Adrenal gland (tissue), 12 donors: Measurements from ENCODE around the gene GATAD2B. TPM values are rescaled to one million over a fixed set of nuclear protein-coding genes. Genes with fewer than 3 reads are reported as not detected.

Experiments used
- DNase-seq, 7 donors: peaks; one replicate each; pipeline ENCODE4 v3.0.0-alpha.2; 2019 to 2020
- H3K27ac ChIP-seq, 5 donors: fragments of 200-600 bp; sonication (generic) in 4 of 5; 1 replicate in 3 of 5; 2 replicates in 2 of 5; pipeline versions ENCODE4 v1.5.1 to v1.8.0; 2016 to 2020; ENCODE audit warnings: mild to moderate bottlenecking in 1 of 5
- H3K27me3 ChIP-seq: fragments of 200-600 bp; 2 replicates; pipeline ENCODE4 v1.8.0; 2021
- H3K36me3 ChIP-seq, 2 donors: fragments of 200-600 bp; replicated peaks in 1 of 2; 1 replicate in 1 of 2; 2 replicates in 1 of 2; pipeline versions ENCODE4 v1.5.1 to v1.8.0; 2018 to 2022
- H3K4me1 ChIP-seq, 2 donors: fragments of 200-600 bp; replicated peaks in 1 of 2; 1 replicate in 1 of 2; 2 replicates in 1 of 2; pipeline versions ENCODE4 v1.5.1 to v1.8.0; 2018 to 2021
- H3K4me3 ChIP-seq, 4 donors: fragments of 200-600 bp; sonication (generic) in 3 of 4; one replicate each; pipeline ENCODE4 v1.5.1; 2016 to 2018
- H3K9me3 ChIP-seq, 3 donors: fragments of 200-600 bp; sonication (generic) in 1 of 3; replicated peaks in 1 of 3; 1 replicate in 2 of 3; 2 replicates in 1 of 3; pipeline versions ENCODE4 v1.5.1 to v1.8.0; 2016 to 2021
- POLR2A ChIP-seq, 2 donors: fragments of 450-650 bp; IDR thresholded peaks; one replicate each; pipeline ENCODE4 v1.6.1; 2017; ENCODE audit warnings: antibody characterized with exemption in 2 of 2, mild to moderate bottlenecking in 2 of 2, moderate library complexity in 1 of 2
- WGBS, 4 donors: extraction: QIAGEN DNeasy Blood & Tissue Kit in 2 of 4; methylation state at CpG; one replicate each; pipeline versions ENCODE4 v1.1.5 to v1.1.7; 2013 to 2017; 5-methylcytosine and 5-hydroxymethylcytosine counted together
- intact Hi-C, 2 donors: fragments of 100-400 bp; cut with DNase I; formaldehyde crosslinking; loops; one replicate each; pipeline versions ENCODE4 v1.14.1 to v1.15.0; 2022 to 2023
- polyA plus RNA-seq, 3 donors: library from polyadenylated mRNA; stranded (reverse); fragments of 200-250 nt in 2 of 3; fragments of 350-450 nt in 1 of 3; fragmentation: Illumina TruSeq in 1 of 3; extraction: RNeasy Lipid Tissue Mini Kit (QIAGEN cat#74804) in 1 of 3; gene quantifications; one replicate each; pipeline ENCODE4 v1.2.3, GENCODE V29; 2013 to 2014
- total RNA-seq, 9 donors: library from RNA; depleted of rRNA in 4 of 9; stranded (reverse); fragments of >200 nt in 4 of 9; fragments of 120-200 nt in 1 of 9; fragmentation: NEBNext Ultra II Directional in 1 of 9; extraction: Animal tissue kit (Norgen Biotek cat#: 25700) in 1 of 9; gene quantifications; one replicate each; pipeline versions ENCODE4 v1.1.0 to v1.2.4, GENCODE V29; 2013 to 2023
- TF ChIP-seq, protein P1 (sequence below), 6 experiments: fragments of 450-650 bp in 4 of 6; fragments of 200-600 bp in 2 of 6; sonication (generic) in 1 of 6; IDR thresholded peaks; 1 replicate in 5 of 6; 2 replicates in 1 of 6; pipeline versions ENCODE4 v1.5.1 to v1.8.0; 2016 to 2021; ENCODE audit warnings: antibody characterized with exemption in 6 of 6, mild to moderate bottlenecking in 2 of 6, moderate library complexity in 1 of 6
- donor health status: healthy with polysubstance abuse.
- donor health status: Bipolar disorder and iron deficiency.
- donor health status: DM: yes; HTN: yes; CAD: no.
- donor health status: DM: no; HTN: no; CAD: no.
- donor health status: DM: no; HTN: no; CAD: no.
- donor health status: DM: yes; HTN: yes; CAD: no.

Gene GATAD2B
- total and polyA plus RNA-seq, 12 donors = 3.0 to 43.3 (median 16.6) TPM

DNA sequence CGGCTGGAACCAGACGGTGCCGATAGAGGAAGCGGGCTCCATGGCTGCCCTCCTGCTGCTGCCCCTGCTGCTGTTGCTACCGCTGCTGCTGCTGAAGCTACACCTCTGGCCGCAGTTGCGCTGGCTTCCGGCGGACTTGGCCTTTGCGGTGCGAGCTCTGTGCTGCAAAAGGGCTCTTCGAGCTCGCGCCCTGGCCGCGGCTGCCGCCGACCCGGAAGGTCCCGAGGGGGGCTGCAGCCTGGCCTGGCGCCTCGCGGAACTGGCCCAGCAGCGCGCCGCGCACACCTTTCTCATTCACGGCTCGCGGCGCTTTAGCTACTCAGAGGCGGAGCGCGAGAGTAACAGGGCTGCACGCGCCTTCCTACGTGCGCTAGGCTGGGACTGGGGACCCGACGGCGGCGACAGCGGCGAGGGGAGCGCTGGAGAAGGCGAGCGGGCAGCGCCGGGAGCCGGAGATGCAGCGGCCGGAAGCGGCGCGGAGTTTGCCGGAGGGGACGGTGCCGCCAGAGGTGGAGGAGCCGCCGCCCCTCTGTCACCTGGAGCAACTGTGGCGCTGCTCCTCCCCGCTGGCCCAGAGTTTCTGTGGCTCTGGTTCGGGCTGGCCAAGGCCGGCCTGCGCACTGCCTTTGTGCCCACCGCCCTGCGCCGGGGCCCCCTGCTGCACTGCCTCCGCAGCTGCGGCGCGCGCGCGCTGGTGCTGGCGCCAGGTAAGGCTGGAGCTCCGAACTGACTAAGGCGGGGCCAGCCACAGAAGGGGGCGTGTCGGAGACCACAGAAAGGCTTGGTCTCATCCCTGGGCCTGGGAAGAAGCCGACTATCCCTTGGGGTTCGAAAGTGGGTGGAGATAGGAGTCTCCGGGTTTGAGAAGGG is 147.1 kb downstream of the GATAD2B start:
- intact Hi-C loops = loop anchor here in 1 of 2 donors (10.0 kb wide), 2 partner anchors 101 to 201 kb away; partner anchors contain the start of genes ILF2 and NPR1
- TF ChIP-seq POLR2A (IDR thresholded peaks at IDR 0.05) = peak in 1 of 2 donors; percentile 48
- TF ChIP-seq, protein P1, sequence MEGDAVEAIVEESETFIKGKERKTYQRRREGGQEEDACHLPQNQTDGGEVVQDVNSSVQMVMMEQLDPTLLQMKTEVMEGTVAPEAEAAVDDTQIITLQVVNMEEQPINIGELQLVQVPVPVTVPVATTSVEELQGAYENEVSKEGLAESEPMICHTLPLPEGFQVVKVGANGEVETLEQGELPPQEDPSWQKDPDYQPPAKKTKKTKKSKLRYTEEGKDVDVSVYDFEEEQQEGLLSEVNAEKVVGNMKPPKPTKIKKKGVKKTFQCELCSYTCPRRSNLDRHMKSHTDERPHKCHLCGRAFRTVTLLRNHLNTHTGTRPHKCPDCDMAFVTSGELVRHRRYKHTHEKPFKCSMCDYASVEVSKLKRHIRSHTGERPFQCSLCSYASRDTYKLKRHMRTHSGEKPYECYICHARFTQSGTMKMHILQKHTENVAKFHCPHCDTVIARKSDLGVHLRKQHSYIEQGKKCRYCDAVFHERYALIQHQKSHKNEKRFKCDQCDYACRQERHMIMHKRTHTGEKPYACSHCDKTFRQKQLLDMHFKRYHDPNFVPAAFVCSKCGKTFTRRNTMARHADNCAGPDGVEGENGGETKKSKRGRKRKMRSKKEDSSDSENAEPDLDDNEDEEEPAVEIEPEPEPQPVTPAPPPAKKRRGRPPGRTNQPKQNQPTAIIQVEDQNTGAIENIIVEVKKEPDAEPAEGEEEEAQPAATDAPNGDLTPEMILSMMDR (IDR thresholded peaks at IDR 0.05) = no peak
- H3K36me3 ChIP-seq = peaks cover 0 to 22% of the 10 kb centered on the region in 2 donors
- no peaks in the 10 kb centered on the region for H3K9me3 ChIP-seq
- DNase-seq = peak in 5 of 7 donors; percentile 44 to 79 (median 62)
- 0 to 1% (median 0%) methylated on average over 7 to 83 of the region's 83 CpGs for WGBS, 4 donors
- H3K27me3 ChIP-seq = no peaks in the 10 kb centered on the region
- H3K27ac ChIP-seq = peak overlapping the region in 4 of 5 donors; percentile 16 to 85 (median 60)
- peak overlapping the region; percentile 17 to 55 (median 36) for H3K4me3 ChIP-seq
- H3K4me1 ChIP-seq = peaks cover 24 to 54% of the 10 kb centered on the region in 2 donors

DNA sequence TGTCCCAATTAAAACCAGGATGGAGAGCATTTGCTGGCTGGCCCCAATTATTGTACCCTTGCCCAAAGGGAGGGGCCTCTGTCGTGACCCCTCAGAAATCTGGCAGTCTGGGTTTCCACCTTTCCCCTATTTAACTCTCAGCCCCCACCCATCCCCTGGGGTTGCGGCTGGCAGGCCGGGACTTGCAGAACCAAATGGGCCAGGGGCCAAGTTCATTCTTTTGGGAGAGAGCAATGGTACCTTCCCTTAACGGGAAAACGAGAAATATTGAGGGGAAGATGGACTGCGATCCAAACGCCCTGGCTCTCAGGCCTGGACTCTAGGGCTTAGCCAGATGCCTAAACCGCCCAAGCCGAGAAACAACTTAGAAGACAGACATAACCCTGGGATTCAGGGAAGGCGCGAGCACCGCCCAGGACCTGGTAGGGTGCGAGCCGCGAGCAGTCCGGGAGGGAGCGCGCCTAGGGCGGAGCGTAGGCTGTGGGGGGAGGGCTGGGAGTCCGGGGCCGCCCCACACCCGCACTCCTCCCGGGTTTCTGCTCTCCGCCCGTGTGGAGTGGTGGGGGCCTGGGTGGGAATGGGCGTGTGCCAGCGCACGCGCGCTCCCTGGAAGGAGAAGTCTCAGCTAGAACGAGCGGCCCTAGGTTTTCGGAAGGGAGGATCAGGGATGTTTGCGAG is 147.9 kb downstream of the GATAD2B start, which contains the start of gene SLC27A3:
SLC27A3 (plus strand) TSS at position 628 of the 678 bp plus-strand sequence. CDS start 91 bp downstream, outside the sequence.
- 0 to 7% (median 3%) methylated on average over 19 to 35 of the region's 35 CpGs for WGBS, 4 donors
- Histone ChIP-seq H3K36me3 (peaks cover 0 to 29% of the 10 kb centered on the region in 2 donors), H3K4me3 (peak within 1 kb of the TSS; percentile 17 to 55 (median 36)), H3K27ac (peak within 1 kb of the TSS in 4 of 5 donors; percentile 16 to 85 (median 60)), H3K9me3 (no peaks in the 10 kb centered on the region), H3K4me1 (peaks cover 17 to 47% of the 10 kb centered on the region in 2 donors), H3K27me3 (no peaks in the 10 kb centered on the region)
- peak; percentile 43 to 78 (median 69) for DNase-seq
- intact Hi-C loops = loop anchor here in 1 of 2 donors (10.0 kb wide), 2 partner anchors 100 to 200 kb away; partner anchors contain the start of genes ILF2 and NPR1
- TF ChIP-seq, protein P1 (IDR thresholded peaks at IDR 0.05) = no peak
- no peak for TF ChIP-seq POLR2A (IDR thresholded peaks at IDR 0.05)

DNA sequence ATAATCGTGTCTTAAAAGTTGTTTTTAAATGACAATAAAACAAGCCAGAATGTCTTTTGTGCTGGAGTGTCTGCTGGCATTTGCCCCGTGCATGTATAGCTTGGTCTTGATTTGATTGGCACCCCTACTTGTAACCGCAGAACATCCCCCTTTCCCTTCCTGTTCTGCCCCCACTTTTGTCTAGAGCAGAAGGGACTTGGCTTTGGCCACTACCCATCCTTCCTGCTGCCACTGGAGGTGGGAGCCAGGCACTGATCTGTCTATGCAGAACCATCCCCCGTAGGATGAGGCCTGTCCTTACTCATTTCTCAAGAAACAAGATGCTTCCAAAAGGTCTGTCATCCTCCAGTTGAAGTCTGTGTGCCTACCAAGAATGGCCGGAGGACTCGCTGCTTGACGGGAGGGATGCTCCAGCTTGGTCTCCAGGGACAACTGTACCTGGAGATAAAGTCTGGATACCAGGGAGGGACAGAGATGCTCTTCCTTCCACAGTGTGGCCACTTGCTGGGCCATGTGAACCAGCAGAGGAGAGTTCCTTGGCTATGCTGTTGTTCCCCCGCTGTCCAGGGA is 148.7 kb downstream of the GATAD2B start:
- WGBS, 4 donors = 62 to 75% (median 68%) methylated on average over 5 to 8 of the region's 8 CpGs
- Histone ChIP-seq H3K4me3 (no peak overlapping the region), H3K9me3 (no peaks in the 10 kb centered on the region), H3K36me3 (peaks cover 0 to 32% of the 10 kb centered on the region in 2 donors), H3K27ac (peak overlapping the region in 4 of 5 donors; percentile 10 to 75 (median 42)), H3K27me3 (no peaks in the 10 kb centered on the region), H3K4me1 (peaks cover 14 to 43% of the 10 kb centered on the region in 2 donors)
- intact Hi-C loops = loop anchor here in 1 of 2 donors (10.0 kb wide), 2 partner anchors 99 to 199 kb away; partner anchors contain the start of genes ILF2 and NPR1
- no peak for DNase-seq
- TF ChIP-seq, protein P1 (IDR thresholded peaks at IDR 0.05) = no peak
- TF ChIP-seq POLR2A (IDR thresholded peaks at IDR 0.05) = no peak
